AG04450 (cell line): ENCODE measurements around the gene MRGPRE. TPM values are rescaled to one million over a fixed set of nuclear protein-coding genes. Genes with fewer than 3 reads are reported as not detected.

ENCODE experiments used
- CTCF ChIA-PET: fragments of 300-600, 350-600 bp; formaldehyde crosslinking; extraction: SDS; loops from one replicate; lab custom pipeline; 2022; ENCODE audit warnings: antibody characterized with exemption, inconsistent platforms; lab: Charles Lee
- POLR2A ChIA-PET: fragments of 350-600 bp; formaldehyde crosslinking; extraction: SDS; loops from one replicate; lab custom pipeline; 2021; ENCODE audit warnings: antibody characterized with exemption, inconsistent platforms; lab: Yijun Ruan, JAX
- DNase-seq: peaks from one replicate; pipeline ENCODE4 v3.0.0-alpha.2; 2011; ENCODE audit warnings: low read depth, low spot score
- H3K27ac ChIP-seq: one replicate; pipeline ENCODE4 v1.5.1; 2012; ENCODE audit warnings: low read depth, low read length, control low read depth
- H3K27me3 ChIP-seq: one replicate; pipeline ENCODE4 v1.6.0; 2012; ENCODE audit warnings: low read length; ENCODE audit not compliant: control insufficient read depth, insufficient read depth
- H3K4me3 ChIP-seq: 2 replicates; pipeline ENCODE4 v1.5.1; 2011; ENCODE audit warnings: mild to moderate bottlenecking, low read depth, low read length, control low read depth
- H3K9me3 ChIP-seq: 2 replicates; pipeline ENCODE4 v1.5.1; 2012; ENCODE audit warnings: low read length; ENCODE audit not compliant: control insufficient read depth, insufficient read depth
- CTCF ChIP-seq: IDR thresholded peaks from 2 replicates; pipeline ENCODE4 v1.5.1; 2011; ENCODE audit warnings: low read depth, low read length, control low read depth, inconsistent platforms
- polyA plus RNA-seq: library from polyadenylated mRNA; depleted of rRNA; stranded (reverse); fragments of >200 nt; gene quantifications from 2 replicates; pipeline ENCODE4 v1.2.3, GENCODE V29; 2011

Gene MRGPRE
- polyA plus RNA-seq, 1 experiment = not detected

- DNase-seq = no peak
- no peak for TF ChIP-seq CTCF
- Histone ChIP-seq H3K27me3 (peaks cover 31% of the 10 kb centered on the region), H3K9me3 (peaks cover 4% of the 10 kb centered on the region; the same call in 1 of the 2 replicates), H3K4me3 (no peak overlapping the region), H3K27ac (no peak overlapping the region)
- ChIA-PET POLR2A (interaction anchor here (0.6 kb wide), 1 partner anchor 184 kb away, joined by 4 read pairs; no protein-coding TSS in a partner anchor), CTCF (no interaction called here)
These were observed 42.9 kb downstream of the MRGPRE start for GRCh38 chr11:3189196-3189843.

- ChIA-PET CTCF (no interaction called here), POLR2A (no interaction called here)
- Histone ChIP-seq H3K9me3 (peaks cover 4% of the 10 kb centered on the region; the same call in 1 of the 2 replicates), H3K27me3 (peaks cover 30% of the 10 kb centered on the region), H3K4me3 (no peak overlapping the region), H3K27ac (no peak overlapping the region)
- no peak for TF ChIP-seq CTCF
- DNase-seq = no peak
These were observed 43.6 kb downstream of the MRGPRE start for GRCh38 chr11:3188496-3189195.

DNA sequence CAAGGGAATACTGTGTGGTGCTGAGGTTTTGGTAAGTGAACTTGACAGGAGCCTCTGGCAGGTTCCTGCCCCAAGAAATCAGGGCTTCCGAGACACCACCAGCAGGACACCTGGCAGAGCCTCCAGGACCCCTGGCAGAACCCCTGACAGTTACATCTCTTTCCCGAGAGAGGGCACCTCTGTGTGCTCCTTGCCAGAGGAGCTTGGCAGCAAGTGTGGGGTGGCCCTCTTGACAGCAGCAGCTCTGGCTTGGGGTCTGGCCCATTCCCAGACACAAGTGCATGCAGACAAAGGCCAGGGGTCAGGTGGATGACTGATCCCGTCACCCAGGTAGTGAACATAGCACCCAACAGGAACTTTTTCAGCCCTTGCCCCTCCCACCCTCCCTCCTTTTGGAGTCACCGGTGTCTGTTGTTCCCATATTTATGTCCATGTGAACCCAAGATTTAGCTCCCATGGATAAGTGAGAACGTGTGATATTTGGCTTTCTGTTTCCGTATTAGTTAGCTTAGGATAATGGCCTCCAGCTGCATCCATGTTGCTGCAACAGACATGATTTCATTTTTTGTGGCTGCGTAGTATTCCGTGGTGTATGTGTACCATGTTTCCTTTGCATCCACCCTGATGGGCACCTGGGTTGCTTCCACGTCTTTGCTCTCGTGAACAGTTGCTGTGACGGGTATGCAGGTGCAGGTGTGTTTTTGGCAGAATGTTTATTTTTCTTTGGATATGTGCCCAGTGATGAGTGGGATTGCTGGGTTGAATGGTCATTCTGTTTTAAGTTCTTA lies 45.9 kb downstream of the MRGPRE start:
- no peak overlapping the region for H3K4me3 ChIP-seq
- peaks cover 31% of the 10 kb centered on the region for H3K27me3 ChIP-seq
- no peak overlapping the region for H3K27ac ChIP-seq
- CTCF ChIA-PET = interaction anchor here (0.7 kb wide), 1 partner anchor 9 kb away, joined by 3 read pairs; no protein-coding TSS in a partner anchor
- no peak for TF ChIP-seq CTCF
- POLR2A ChIA-PET = no interaction called here
- no peak for DNase-seq
- peaks cover 4% of the 10 kb centered on the region for H3K9me3 ChIP-seq

DNA sequence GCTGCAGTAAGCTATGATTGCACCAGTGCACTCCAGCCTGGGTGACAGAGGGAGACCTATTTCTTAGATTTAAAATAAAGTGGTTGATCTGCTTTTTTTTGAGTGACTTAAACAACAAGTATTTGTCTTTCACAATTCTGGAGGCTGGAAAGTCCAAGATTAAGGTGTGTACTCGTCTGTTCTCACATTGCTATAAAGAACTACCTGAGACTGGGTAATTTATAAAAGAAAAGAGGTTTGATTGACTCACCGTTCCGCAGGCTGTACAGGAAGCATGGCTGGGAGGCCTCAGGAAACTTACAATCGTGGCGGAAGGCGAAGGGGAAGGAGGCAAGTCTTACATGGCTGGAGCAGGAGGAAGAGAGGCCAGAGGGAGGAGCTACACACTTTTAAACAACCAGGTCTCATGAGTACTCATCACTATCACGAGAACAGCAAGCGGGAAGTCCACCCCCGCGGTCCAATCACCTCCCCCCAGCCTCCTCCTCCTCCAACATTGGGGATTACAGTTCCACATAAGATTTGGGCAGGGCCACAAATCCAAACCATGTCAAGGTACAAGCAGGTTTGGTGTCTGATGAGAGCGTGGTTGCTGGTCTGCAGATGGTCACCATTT lies 47.4 kb downstream of the MRGPRE start:
- H3K27ac ChIP-seq = no peak overlapping the region
- POLR2A ChIA-PET = no interaction called here
- peaks cover under 1% of the 10 kb centered on the region for H3K9me3 ChIP-seq
- no peak overlapping the region for H3K4me3 ChIP-seq
- CTCF ChIA-PET = interaction anchor here (1.5 kb wide), 1 partner anchor 10 kb away, joined by 5 read pairs; no protein-coding TSS in a partner anchor
- H3K27me3 ChIP-seq = peaks cover 23% of the 10 kb centered on the region
- TF ChIP-seq CTCF = no peak
- no peak for DNase-seq
